ENCODE results near the gene BPIFB1. TPM values are rescaled to one million over a fixed set of nuclear protein-coding genes. Genes with fewer than 3 reads are reported as not detected.
A peak's percentile ranks its signal among the peaks of the same experiment; 100 is the strongest.

The BPIFB1 gene
- total and polyA plus RNA-seq, 2 of the 13 experiments (the other 11 are each of a cell fraction or from before 2014, with no cell fraction given), result 0.82 to 4.4 TPM

DNA sequence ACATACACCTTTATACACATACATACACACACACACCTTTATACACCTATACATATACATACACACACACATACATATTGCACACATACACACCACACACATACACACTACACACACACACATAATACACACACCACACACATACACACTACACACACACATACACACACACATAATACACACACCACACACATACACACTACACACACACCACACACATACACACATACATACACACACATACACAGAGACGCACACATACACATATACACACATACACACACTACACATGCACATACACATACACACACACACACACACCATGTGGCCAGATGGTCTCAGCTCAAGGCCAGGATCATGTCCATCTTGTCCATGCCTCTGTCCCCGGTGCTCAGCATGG, 25.7 kb downstream of the BPIFB1 start (continued):
- no peak for TF ChIP-seq ZNF331 (CRISPR knock-in tag; IDR thresholded peaks at IDR 0.05)
- no peak for TF ChIP-seq HDAC2 (CRISPR knock-in tag; IDR thresholded peaks at IDR 0.05)
- TF ChIP-seq MXD3 (CRISPR knock-in tag; IDR thresholded peaks at IDR 0.05), result no peak
- TF ChIP-seq PHF5A (CRISPR knock-in tag; IDR thresholded peaks at IDR 0.05; ENCODE audit: low read depth, unreplicated experiment), result no peak
- peak; percentile 98 for TF ChIP-seq SOX6 (IDR thresholded peaks at IDR 0.05)
- no peak for TF ChIP-seq SOX6 (CRISPR knock-in tag; IDR thresholded peaks at IDR 0.05)
- TF ChIP-seq KDM5A (IDR thresholded peaks at IDR 0.05; ENCODE audit: borderline replicate concordance, low read length), result no peak
- TF ChIP-seq ZNF678 (CRISPR knock-in tag; IDR thresholded peaks at IDR 0.05), result no peak
- peak; percentile 61; the same call in 1 of the 2 replicates for TF ChIP-seq FOXP1 (IDR thresholded peaks at IDR 0.05)
- TF ChIP-seq FOXP1 (CRISPR knock-in tag; IDR thresholded peaks at IDR 0.05), result no peak
- TF ChIP-seq, protein P1, sequence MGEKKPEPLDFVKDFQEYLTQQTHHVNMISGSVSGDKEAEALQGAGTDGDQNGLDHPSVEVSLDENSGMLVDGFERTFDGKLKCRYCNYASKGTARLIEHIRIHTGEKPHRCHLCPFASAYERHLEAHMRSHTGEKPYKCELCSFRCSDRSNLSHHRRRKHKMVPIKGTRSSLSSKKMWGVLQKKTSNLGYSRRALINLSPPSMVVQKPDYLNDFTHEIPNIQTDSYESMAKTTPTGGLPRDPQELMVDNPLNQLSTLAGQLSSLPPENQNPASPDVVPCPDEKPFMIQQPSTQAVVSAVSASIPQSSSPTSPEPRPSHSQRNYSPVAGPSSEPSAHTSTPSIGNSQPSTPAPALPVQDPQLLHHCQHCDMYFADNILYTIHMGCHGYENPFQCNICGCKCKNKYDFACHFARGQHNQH (CRISPR knock-in tag; IDR thresholded peaks at IDR 0.05), result no peak
- peak; percentile 26; the same call in 1 of the 2 replicates for TF ChIP-seq MNT (IDR thresholded peaks at IDR 0.05)
- no peak for TF ChIP-seq NFKB2 (CRISPR knock-in tag; IDR thresholded peaks at IDR 0.05; ENCODE audit: borderline replicate concordance)
- TF ChIP-seq SMARCE1 (IDR thresholded peaks at IDR 0.05; ENCODE audit: borderline replicate concordance), result no peak
- TF ChIP-seq, protein P2, sequence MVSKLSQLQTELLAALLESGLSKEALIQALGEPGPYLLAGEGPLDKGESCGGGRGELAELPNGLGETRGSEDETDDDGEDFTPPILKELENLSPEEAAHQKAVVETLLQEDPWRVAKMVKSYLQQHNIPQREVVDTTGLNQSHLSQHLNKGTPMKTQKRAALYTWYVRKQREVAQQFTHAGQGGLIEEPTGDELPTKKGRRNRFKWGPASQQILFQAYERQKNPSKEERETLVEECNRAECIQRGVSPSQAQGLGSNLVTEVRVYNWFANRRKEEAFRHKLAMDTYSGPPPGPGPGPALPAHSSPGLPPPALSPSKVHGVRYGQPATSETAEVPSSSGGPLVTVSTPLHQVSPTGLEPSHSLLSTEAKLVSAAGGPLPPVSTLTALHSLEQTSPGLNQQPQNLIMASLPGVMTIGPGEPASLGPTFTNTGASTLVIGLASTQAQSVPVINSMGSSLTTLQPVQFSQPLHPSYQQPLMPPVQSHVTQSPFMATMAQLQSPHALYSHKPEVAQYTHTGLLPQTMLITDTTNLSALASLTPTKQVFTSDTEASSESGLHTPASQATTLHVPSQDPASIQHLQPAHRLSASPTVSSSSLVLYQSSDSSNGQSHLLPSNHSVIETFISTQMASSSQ (IDR thresholded peaks at IDR 0.05; ENCODE audit: low read depth), result no peak
- TF ChIP-seq, protein P2 (CRISPR knock-in tag; IDR thresholded peaks at IDR 0.05; ENCODE audit: borderline replicate concordance), result no peak
- TF ChIP-seq ZNF615 (CRISPR knock-in tag; IDR thresholded peaks at IDR 0.05; ENCODE audit: borderline replicate concordance), result no peak
- TF ChIP-seq, protein P3, sequence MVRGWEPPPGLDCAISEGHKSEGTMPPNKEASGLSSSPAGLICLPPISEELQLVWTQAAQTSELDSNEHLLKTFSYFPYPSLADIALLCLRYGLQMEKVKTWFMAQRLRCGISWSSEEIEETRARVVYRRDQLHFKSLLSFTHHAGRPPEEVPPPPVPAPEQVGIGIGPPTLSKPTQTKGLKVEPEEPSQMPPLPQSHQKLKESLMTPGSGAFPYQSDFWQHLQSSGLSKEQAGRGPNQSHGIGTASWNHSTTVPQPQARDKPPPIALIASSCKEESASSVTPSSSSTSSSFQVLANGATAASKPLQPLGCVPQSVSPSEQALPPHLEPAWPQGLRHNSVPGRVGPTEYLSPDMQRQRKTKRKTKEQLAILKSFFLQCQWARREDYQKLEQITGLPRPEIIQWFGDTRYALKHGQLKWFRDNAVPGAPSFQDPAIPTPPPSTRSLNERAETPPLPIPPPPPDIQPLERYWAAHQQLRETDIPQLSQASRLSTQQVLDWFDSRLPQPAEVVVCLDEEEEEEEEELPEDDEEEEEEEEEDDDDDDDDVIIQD (CRISPR knock-in tag; IDR thresholded peaks at IDR 0.05; ENCODE audit: low read depth), result no peak
- TF ChIP-seq ZBTB20 (CRISPR knock-in tag; IDR thresholded peaks at IDR 0.05; ENCODE audit: borderline replicate concordance, low read depth), result no peak
- TF ChIP-seq DMTF1 (CRISPR knock-in tag; IDR thresholded peaks at IDR 0.05), result no peak

All from HepG2 (cell line).